GM12891 (cell line): ENCODE measurements around the gene DDC.

Source experiments
- DNase-seq: peaks from one replicate; pipeline ENCODE4 v3.0.0; 2011; ENCODE audit warnings: low spot score; ENCODE audit not compliant: insufficient read length
- FAIRE-seq: peaks from 2 replicates; lab custom pipeline; 2011; peaks lifted over from hg19 to GRCh38; lab: Jason Lieb, UNC
- PAX5 ChIP-seq: IDR thresholded peaks from 2 replicates; pipeline ENCODE4 v1.6.1; 2011; ENCODE audit warnings: low read length, moderate library complexity, mild to moderate bottlenecking; ENCODE audit not compliant: insufficient read depth, severe bottlenecking
- POLR2A ChIP-seq: IDR thresholded peaks from 2 replicates; pipeline ENCODE4 v1.6.1; 2011; ENCODE audit warnings: low read depth, low read length, control low read depth
- POLR2AphosphoS5 ChIP-seq: IDR thresholded peaks from 2 replicates; pipeline ENCODE4 v1.6.1; 2011; ENCODE audit warnings: low read depth, low read length, control low read depth
- POU2F2 ChIP-seq: IDR thresholded peaks from 2 replicates; pipeline ENCODE4 v1.6.1; 2011; ENCODE audit warnings: low read depth, mild to moderate bottlenecking, control low read depth, low read length, moderate library complexity
- SPI1 ChIP-seq: IDR thresholded peaks from 2 replicates; pipeline ENCODE4 v1.6.1; 2011; ENCODE audit warnings: low read depth, low read length, control low read depth
- TAF1 ChIP-seq: IDR thresholded peaks from 2 replicates; pipeline ENCODE4 v1.6.1; 2011; ENCODE audit warnings: low read depth, low read length, control low read depth

DDC gene

GRCh38 chr7:50449501-50449880, 115.7 kb downstream of the DDC start:
- no peak for TF ChIP-seq TAF1
- no peak for TF ChIP-seq POLR2A
- no peak for TF ChIP-seq SPI1
- TF ChIP-seq POLR2AphosphoS5, result no peak
- TF ChIP-seq PAX5, result no peak
- no peak for TF ChIP-seq POU2F2
- FAIRE-seq (no peak), DNase-seq (no peak)

GRCh38 chr7:50448823-50449222, 116.4 kb downstream of the DDC start:
- TF ChIP-seq PAX5, result no peak
- TF ChIP-seq POLR2AphosphoS5, result no peak
- no peak for TF ChIP-seq SPI1
- no peak for TF ChIP-seq POLR2A
- TF ChIP-seq POU2F2, result no peak
- TF ChIP-seq TAF1, result no peak
- FAIRE-seq (no peak), DNase-seq (no peak)

- no peak for TF ChIP-seq TAF1
- TF ChIP-seq SPI1, result no peak
- TF ChIP-seq POU2F2, result no peak
- TF ChIP-seq PAX5, result no peak
- no peak for TF ChIP-seq POLR2A
- TF ChIP-seq POLR2AphosphoS5, result no peak
- DNase-seq (no peak), FAIRE-seq (no peak)
Observed at GRCh38 chr7:50446542-50446960, 118.7 kb downstream of the DDC start.

GRCh38 chr7:50436133-50436806, 128.9 kb downstream of the DDC start:
- TF ChIP-seq POLR2A (no peak), TAF1 (no peak), POU2F2 (no peak), PAX5 (no peak), SPI1 (no peak), POLR2AphosphoS5 (no peak)
- FAIRE-seq (no peak), DNase-seq (no peak)

- FAIRE-seq, result no peak
- TF ChIP-seq SPI1, result no peak
- no peak for TF ChIP-seq PAX5
- TF ChIP-seq TAF1, result no peak
- no peak for TF ChIP-seq POLR2A
- no peak for TF ChIP-seq POU2F2
- no peak for TF ChIP-seq POLR2AphosphoS5
- DNase-seq, result no peak
Observed at GRCh38 chr7:50431722-50432305, 133.4 kb downstream of the DDC start.

- DNase-seq (no peak), FAIRE-seq (no peak)
- TF ChIP-seq TAF1 (no peak), PAX5 (no peak), POLR2A (no peak)
Observed at GRCh38 chr7:50431316-50431715, 133.9 kb downstream of the DDC start.

- no peak for FAIRE-seq
- no peak for DNase-seq
- no peak for TF ChIP-seq PAX5
- no peak for TF ChIP-seq POU2F2
- no peak for TF ChIP-seq POLR2A
- no peak for TF ChIP-seq TAF1
- no peak for TF ChIP-seq SPI1
- TF ChIP-seq POLR2AphosphoS5, result no peak
Observed at GRCh38 chr7:50428911-50429310, 136.3 kb downstream of the DDC start.

GRCh38 chr7:50427518-50427917, 137.7 kb downstream of the DDC start:
- no peak for DNase-seq
- TF ChIP-seq POU2F2 (no peak), SPI1 (no peak), POLR2A (no peak), POLR2AphosphoS5 (no peak), TAF1 (no peak), PAX5 (no peak)
- no peak for FAIRE-seq

- no peak for DNase-seq
- FAIRE-seq, result no peak
- TF ChIP-seq SPI1 (no peak), POU2F2 (no peak), TAF1 (no peak), POLR2AphosphoS5 (no peak), PAX5 (no peak), POLR2A (no peak)
Observed at GRCh38 chr7:50426280-50427045, 138.7 kb downstream of the DDC start.
